HepG2 (cell line): ENCODE results near the gene GPR107. TPM values are rescaled to one million over a fixed set of nuclear protein-coding genes. Genes with fewer than 3 reads are reported as not detected.

Experiments used
- ATAC-seq: fragments of 200-7000 bp; cut with Tn5 transposase; 3 replicates; pipeline ENCODE4 v1.9.1; 2020; ENCODE audit warnings: mild to moderate bottlenecking, moderate library complexity
- BruUV-seq: library from RNA; stranded (reverse); fragments of 400-500 nt; replicated peaks from 2 replicates; lab custom pipeline; 2021; lab: Mats Ljungman, UMichigan
- CTCF ChIA-PET: fragments of 300-600 bp; formaldehyde crosslinking; extraction: SDS; loops from one replicate; lab custom pipeline; 2021; ENCODE audit warnings: low total read pairs, inconsistent platforms, low intra/inter-chr PET ratio; lab: Yijun Ruan, JAX
- POLR2A ChIA-PET: fragments of 350-600 bp; sonication (Branson Sonifier 250); formaldehyde crosslinking; loops from one replicate; lab custom pipeline; 2020; ENCODE audit warnings: antibody characterized with exemption, inconsistent platforms; lab: Yijun Ruan, JAX
- DNase-seq: peaks from one replicate; pipeline ENCODE4 v3.0.0-alpha.2; 2015; ENCODE audit warnings: low spot score
- FAIRE-seq: peaks from 3 replicates; lab custom pipeline; 2011; peaks lifted over from hg19 to GRCh38; lab: Jason Lieb, UNC
- H2AFZ ChIP-seq: one replicate; pipeline ENCODE4 v1.6.1; 2011; ENCODE audit warnings: low read length, inconsistent platforms
- H3K27ac ChIP-seq: fragments of 300-600 bp; 3 replicates; pipeline ENCODE4 v1.8.0; 2011; ENCODE audit warnings: mixed run types, mild to moderate bottlenecking, mixed read lengths, low read length, inconsistent platforms; ENCODE audit not compliant: insufficient read depth; ENCODE audit errors: extremely low read length
- H3K27me3 ChIP-seq, 2 experiments: fragments of 200-600 bp in 1 of 2; 2 replicates in 1 of 2; 3 replicates in 1 of 2; pipeline versions ENCODE4 v1.6.0 to v1.8.0; 2011; ENCODE audit warnings: low read length in 2 of 2, mild to moderate bottlenecking in 2 of 2, moderate library complexity in 2 of 2, inconsistent platforms in 1 of 2; ENCODE audit not compliant: insufficient read depth in 2 of 2, control insufficient read depth in 1 of 2
- H3K36me3 ChIP-seq, 2 experiments: fragments of 200-600 bp in 1 of 2; replicated peaks in 1 of 2; 2 replicates in 1 of 2; 3 replicates in 1 of 2; pipeline versions ENCODE4 v1.5.1 to v1.8.0; 2011; ENCODE audit warnings: low read length in 2 of 2, inconsistent platforms in 1 of 2; ENCODE audit not compliant: insufficient read depth in 2 of 2, control insufficient read depth in 1 of 2
- H3K4me1 ChIP-seq: 2 replicates; pipeline ENCODE4 v1.5.1; 2012; ENCODE audit warnings: low read length, inconsistent platforms; ENCODE audit not compliant: insufficient read depth
- H3K4me2 ChIP-seq: 2 replicates; pipeline ENCODE4 v1.6.0; 2011; ENCODE audit warnings: low read depth, low read length, inconsistent platforms
- H3K4me3 ChIP-seq, 3 experiments: fragments of 200-600 bp in 1 of 3; sonication (generic), shearing (Covaris generic) in 1 of 3; replicated peaks in 1 of 3; 2 replicates each; pipeline ENCODE4 v1.5.1; 2011 to 2016; ENCODE audit warnings: low read length in 3 of 3, inconsistent platforms in 2 of 3, low read depth in 2 of 3, mild to moderate bottlenecking in 2 of 3, control low read depth in 1 of 3, mixed read lengths in 1 of 3; ENCODE audit not compliant: insufficient read depth in 1 of 3
- H3K79me2 ChIP-seq: one replicate; pipeline ENCODE4 v1.6.1; 2011; ENCODE audit warnings: low read length, inconsistent platforms; ENCODE audit not compliant: insufficient read depth
- H3K9ac ChIP-seq: 2 replicates; pipeline ENCODE4 v1.6.0; 2011; ENCODE audit warnings: mild to moderate bottlenecking, low read depth, low read length, inconsistent platforms; ENCODE audit not compliant: insufficient read depth
- H3K9me3 ChIP-seq: 2 replicates; pipeline ENCODE4 v1.5.1; 2012; ENCODE audit warnings: mild to moderate bottlenecking, low read length
- H4K20me1 ChIP-seq: 2 replicates; pipeline ENCODE4 v1.6.0; 2011; ENCODE audit warnings: inconsistent platforms, mild to moderate bottlenecking, low read length, moderate library complexity; ENCODE audit not compliant: insufficient read depth
- ARID3A ChIP-seq: IDR thresholded peaks from 2 replicates; pipeline ENCODE4 v1.6.1; 2012; ENCODE audit warnings: low read depth, low read length, improper control_type of control experiment
- BRF2 ChIP-seq: sonication (generic); formaldehyde crosslinking; IDR thresholded peaks from 2 replicates; pipeline ENCODE4 v1.8.1; 2022; ENCODE audit warnings: mild to moderate bottlenecking, missing genetic modification reagents
- CBX5 ChIP-seq: sonication (generic); formaldehyde crosslinking; IDR thresholded peaks from 2 replicates; pipeline ENCODE4 v1.4.0; 2020; ENCODE audit warnings: missing genetic modification reagents, borderline replicate concordance
- JUND ChIP-seq: sonication (generic); formaldehyde crosslinking; IDR thresholded peaks from 2 replicates; pipeline ENCODE4 v1.8.0; 2022; ENCODE audit warnings: mild to moderate bottlenecking, missing genetic modification reagents
- MAFF ChIP-seq: IDR thresholded peaks from 2 replicates; pipeline ENCODE4 v1.6.1; 2011; ENCODE audit warnings: low read depth, low read length, improper control_type of control experiment
- MAFK ChIP-seq, 2 experiments: IDR thresholded peaks in 1 of 2; conservative IDR thresholded peaks in 1 of 2; 2 replicates each; pipeline ENCODE4 v1.6.1; 2011; ENCODE audit warnings: improper control_type of control experiment in 2 of 2, low read length in 2 of 2
- MIER2 ChIP-seq: IDR thresholded peaks from 2 replicates; pipeline ENCODE4 v1.6.1; 2016; ENCODE audit warnings: missing biosample characterization, missing genetic modification reagents
- PAXIP1 ChIP-seq: sonication (generic); formaldehyde crosslinking; conservative IDR thresholded peaks from 2 replicates; pipeline ENCODE4 v1.4.0; 2020; ENCODE audit warnings: mild to moderate bottlenecking, missing genetic modification reagents, moderate library complexity
- POLR2AphosphoS5 ChIP-seq: IDR thresholded peaks from 2 replicates; pipeline ENCODE4 v1.6.1; 2012; ENCODE audit warnings: low read depth, low read length
- SP1 ChIP-seq, 2 experiments: fragments of 450-650 bp in 1 of 2; sonication (generic) in 1 of 2; formaldehyde crosslinking in 1 of 2; IDR thresholded peaks; 2 replicates each; pipeline versions ENCODE4 v1.4.0 to v1.6.1; 2016 to 2020; ENCODE audit warnings: missing genetic modification reagents in 1 of 2
- SSRP1 ChIP-seq: IDR thresholded peaks from 2 replicates; pipeline ENCODE4 v1.6.1; 2016; ENCODE audit warnings: control low read depth
- ZNF234 ChIP-seq: sonication (generic); formaldehyde crosslinking; conservative IDR thresholded peaks from 2 replicates; pipeline ENCODE4 v1.5.1; 2020; ENCODE audit warnings: mild to moderate bottlenecking, missing genetic modification reagents
- ZNF546 ChIP-seq: sonication (generic); formaldehyde crosslinking; conservative IDR thresholded peaks from 2 replicates; pipeline ENCODE4 v1.8.1; 2023; ENCODE audit warnings: mild to moderate bottlenecking, missing genetic modification reagents
- ZNF639 ChIP-seq: conservative IDR thresholded peaks from 2 replicates; pipeline ENCODE4 v1.6.1; 2018; ENCODE audit warnings: missing genetic modification reagents
- ZNF691 ChIP-seq: sonication (generic); formaldehyde crosslinking; IDR thresholded peaks from 2 replicates; pipeline ENCODE4 v1.4.0; 2020; ENCODE audit warnings: missing genetic modification reagents, low read depth, mild to moderate bottlenecking, borderline replicate concordance
- in situ Hi-C: cut with HindIII; loops from 2 replicates; pipeline ENCODE4 v1.10.0; 2017; ENCODE audit warnings: low pct_unique_long_range_greater_than_20kb; ENCODE audit not compliant: extremely low pct_ligation_motif_present
- intact Hi-C: fragments of 100-400 bp; cut with micrococcal nuclease; formaldehyde crosslinking; loops from one replicate; pipeline ENCODE4 v1.10.0; 2022; ENCODE audit not compliant: unreplicated experiment
- polyA plus RNA-seq, 8 experiments: library from polyadenylated mRNA; depleted of rRNA in 3 of 8; stranded (reverse) in 7 of 8; unstranded in 1 of 8; fragments of >200 nt; fragmentation: Illumina TruSeq in 4 of 8; extraction: Trizol in 4 of 8; gene quantifications; 2 replicates each; pipeline versions ENCODE4 v1.2.1 to v1.2.3, GENCODE V29; 2011 to 2016; ENCODE audit warnings: low read depth in 4 of 8, missing spikeins in 1 of 8, mixed read lengths in 1 of 8; ENCODE audit not compliant: insufficient read depth in 1 of 8
- total RNA-seq, 5 experiments: library from RNA; depleted of rRNA; stranded (reverse); fragments of >200 nt; fragmentation: Illumina TruSeq; extraction: Trizol; gene quantifications; 2 replicates each; pipeline ENCODE4 v1.2.3, GENCODE V29; 2016; ENCODE audit warnings: low read depth in 1 of 5

GPR107 gene
- total and polyA plus RNA-seq, 2 of the 13 experiments (the other 11 are each of a cell fraction or from before 2014, with no cell fraction given): 22.5 to 24.4 TPM

- TF ChIP-seq CBX5: no peak
- TF ChIP-seq SSRP1 (CRISPR knock-in tag): no peak
- TF ChIP-seq POLR2AphosphoS5: no peak
- no peak for TF ChIP-seq ZNF691 (CRISPR knock-in tag)
- no peak for TF ChIP-seq ARID3A
- TF ChIP-seq, all 625 proteins: peak for 0
Measured at GRCh38 chr9:130050462-130050861, 3.2 kb upstream of the GPR107 start (continued).

GRCh38 chr9:130051855-130052254 is 1.9 kb upstream of the GPR107 start:
- ATAC-seq (no peak), FAIRE-seq (no peak), DNase-seq (no peak)
- BruUV-seq: TSS peak; percentile 49
- Histone ChIP-seq H2AFZ (no peak overlapping the region), H3K79me2 (peaks cover 24% of the 10 kb centered on the region), H3K27me3 (no peaks in the 10 kb centered on the region; a peak in 1 of 5 replicates), H3K4me2 (no peak overlapping the region), H3K4me1 (peaks cover 30% of the 10 kb centered on the region), H3K4me3 (no peak overlapping the region), H3K36me3 (no peaks in the 10 kb centered on the region; a peak in 1 of 5 replicates), H3K9ac (no peak overlapping the region), H4K20me1 (no peaks in the 10 kb centered on the region), H3K9me3 (no peaks in the 10 kb centered on the region), H3K27ac (no peak overlapping the region)
- intact Hi-C loops (no loop called here), in situ Hi-C loops (no loop called here)
- POLR2A ChIA-PET: interaction anchor here (1.4 kb wide), 1 partner anchor 9 kb away, joined by 3 read pairs; the partner anchor contains the start of gene FNBP1
- CTCF ChIA-PET: interaction anchor here (0.6 kb wide), 1 partner anchor 166 kb away, joined by 3 read pairs; no protein-coding TSS in a partner anchor
- TF ChIP-seq MAFK (conservative IDR thresholded peaks at IDR 0.05 in 1 of 2, IDR thresholded peaks at IDR 0.05 in 1 of 2; ENCODE audit: low read length in 2 of 2) (peak in 1 of 2 experiments; percentile 46; a peak in 1 of 4 replicates), ZNF546 (CRISPR knock-in tag) (no peak), MAFF (peak; percentile 21; the same call in 1 of the 2 replicates), ZNF639 (CRISPR knock-in tag) (no peak), PAXIP1 (CRISPR knock-in tag) (no peak), MIER2 (CRISPR knock-in tag) (no peak), SP1 (IDR thresholded peaks at IDR 0.05) (no peak), SP1 (CRISPR knock-in tag; IDR thresholded peaks at IDR 0.05) (no peak), ZNF234 (CRISPR knock-in tag) (no peak), BRF2 (CRISPR knock-in tag) (no peak), JUND (CRISPR knock-in tag) (no peak)
